Stimulated activated CD8-positive, alpha-beta memory T cell treated with anti-CD3 and anti-CD28 coated beads, Interleukin-7, amount 100 ng/mL, for 48 hours (primary cell): Measurements from ENCODE around the gene IGF2R.
"Not testable (repeated sequence)": the region's sequence is repeated elsewhere in the genome, so short reads cannot be mapped to it uniquely, and the experiment has no call there.

ENCODE experiments used
- DNase-seq, 2 donors: peaks; one replicate each; pipeline ENCODE4 v3.0.0-alpha.2; 2020; ENCODE audit warnings: low read depth in 1 of 2; ENCODE audit errors: extremely low read depth in 1 of 2

IGF2R gene

GRCh38 chr6:160132776-160133338 lies 164.0 kb downstream of the IGF2R start:
- DNase-seq, result no peak

DNA sequence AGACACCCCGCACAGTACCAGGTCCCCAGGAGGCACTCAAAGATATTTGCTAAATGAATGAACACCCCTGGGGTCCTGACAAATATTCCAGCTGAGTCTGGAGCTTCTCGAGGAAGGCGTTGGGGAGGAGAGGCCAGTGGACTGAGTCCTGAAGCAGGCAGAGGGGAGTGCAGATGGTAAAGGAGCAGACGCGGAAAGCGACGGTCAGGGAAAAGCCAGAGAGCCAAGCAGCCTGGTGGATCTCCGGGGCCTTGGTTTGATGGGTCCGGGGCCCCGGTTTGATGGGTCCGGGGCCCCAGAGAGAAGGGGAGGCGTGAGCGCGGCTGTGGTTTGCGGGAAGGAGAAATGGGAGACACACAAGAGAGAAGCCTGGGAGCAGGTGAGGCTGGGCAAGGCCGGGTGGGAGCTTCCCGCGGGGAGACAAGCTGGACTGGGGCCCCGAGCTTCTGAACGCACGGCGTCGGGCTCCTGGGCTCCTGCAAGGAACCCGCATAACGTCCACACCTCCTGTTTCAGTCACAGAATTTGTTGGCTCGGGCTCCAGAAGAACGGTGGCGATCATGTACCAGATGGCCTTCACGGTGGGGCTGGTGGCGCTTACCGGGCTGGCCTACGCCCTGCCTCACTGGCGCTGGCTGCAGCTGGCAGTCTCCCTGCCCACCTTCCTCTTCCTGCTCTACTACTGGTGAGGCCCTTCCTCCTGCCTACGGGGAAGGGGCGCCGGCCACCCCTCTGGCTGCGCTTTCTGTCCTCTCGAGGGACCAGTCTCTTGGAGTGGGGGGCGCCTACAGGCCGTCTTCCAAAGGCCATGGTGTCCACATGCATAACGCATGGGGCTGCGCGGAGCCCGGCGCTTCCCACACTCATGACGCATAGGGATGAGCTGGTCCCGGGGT lies 164.8 kb downstream of the IGF2R start:
- DNase-seq, result no peak

DNA sequence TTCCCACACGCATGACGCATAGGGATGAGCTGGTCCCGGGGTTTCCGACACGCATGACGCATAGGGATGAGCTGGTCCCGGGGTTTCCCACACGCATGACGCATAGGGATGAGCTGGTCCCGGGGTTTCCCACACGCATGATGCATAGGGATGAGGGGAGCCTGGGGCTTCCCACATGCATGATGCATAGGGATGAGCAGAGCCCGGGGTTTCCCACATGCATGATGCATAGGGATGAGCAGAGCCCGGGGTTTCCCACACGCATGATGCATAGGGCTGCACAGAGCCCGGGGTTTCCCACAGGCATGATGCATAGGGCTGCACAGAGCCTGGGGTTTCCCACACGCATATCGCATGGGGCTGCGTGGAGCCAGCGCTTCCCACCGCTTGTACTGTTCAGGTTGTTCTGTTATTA lies 165.5 kb downstream of the IGF2R start:
- DNase-seq, result peak in 1 of 2 donors; percentile 13

- no peak for DNase-seq
These were observed 166.1 kb downstream of the IGF2R start for GRCh38 chr6:160134779-160135547.

GRCh38 chr6:160135907-160136655 lies 167.2 kb downstream of the IGF2R start:
- no peak for DNase-seq

DNA sequence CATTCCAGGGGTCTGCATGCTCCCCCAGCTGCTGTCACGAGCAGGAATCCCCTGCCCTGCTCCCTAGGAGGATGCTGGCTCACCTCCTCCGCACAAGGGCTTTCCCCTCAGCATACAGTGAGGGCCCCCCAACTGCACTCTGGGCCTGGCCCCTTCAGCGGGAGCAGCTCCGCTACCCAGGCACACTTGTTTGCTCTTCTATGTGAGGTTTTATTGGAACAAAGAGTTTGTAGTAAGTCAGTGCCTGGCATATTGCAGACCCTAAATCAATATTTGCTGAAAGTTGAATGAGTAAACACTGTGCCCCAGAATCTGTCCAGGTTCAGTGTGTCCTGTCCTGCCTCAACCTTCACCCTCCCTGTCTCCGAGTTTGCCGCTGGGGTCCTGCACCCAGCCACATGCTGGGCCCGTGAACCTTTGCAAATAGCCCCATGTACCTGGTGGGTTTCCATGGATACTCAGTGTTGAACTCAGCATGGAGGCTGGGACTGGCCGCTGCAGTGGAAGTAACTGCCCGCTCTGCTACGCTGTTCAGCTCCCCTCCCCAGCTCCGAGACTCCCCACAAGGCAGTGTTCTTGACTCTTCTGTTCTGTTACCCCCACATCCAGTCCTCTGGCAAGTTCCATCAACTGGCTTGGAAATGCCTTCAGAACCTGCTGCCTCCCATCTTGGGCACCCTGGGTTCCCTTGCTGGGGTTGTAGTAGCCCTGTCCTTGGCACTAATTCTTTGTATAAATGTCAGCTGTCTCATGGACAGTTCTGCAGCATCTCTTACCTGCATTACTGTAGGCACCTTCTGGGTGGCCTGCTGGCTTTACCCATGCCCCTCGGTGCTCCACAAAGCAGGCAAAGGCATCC lies 168.5 kb downstream of the IGF2R start:
- no peak for DNase-seq

GRCh38 chr6:160137989-160138835 lies 169.3 kb downstream of the IGF2R start:
- peak; percentile 18 to 38 for DNase-seq

DNA sequence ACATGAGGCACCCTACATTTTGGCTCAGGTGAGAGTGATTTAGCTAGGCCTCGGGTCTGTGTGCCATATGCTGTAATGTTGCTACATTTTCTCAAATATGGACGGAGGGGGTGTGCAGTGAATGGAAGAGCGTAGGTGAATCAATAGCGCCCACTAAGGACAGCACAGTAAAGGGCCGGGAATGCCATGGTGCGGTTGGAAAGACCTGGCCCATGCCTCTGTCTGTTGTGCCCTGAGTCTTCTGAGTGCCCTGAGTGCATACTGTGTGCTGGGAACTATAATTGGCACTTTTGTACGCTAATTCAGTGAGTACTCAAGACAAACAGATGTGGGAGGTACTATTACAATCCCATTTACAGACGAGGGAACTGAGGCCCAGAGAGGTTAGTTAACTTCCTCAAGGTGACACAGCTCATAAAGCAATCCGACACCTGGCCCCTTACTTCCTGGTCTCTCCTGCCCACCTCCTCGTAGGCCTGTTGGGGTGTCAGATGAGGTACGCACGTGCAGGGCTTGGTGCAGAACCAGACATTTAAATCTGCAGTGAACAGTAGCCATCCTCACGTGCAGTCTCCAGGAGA lies 170.0 kb downstream of the IGF2R start:
- DNase-seq, result no peak

DNA sequence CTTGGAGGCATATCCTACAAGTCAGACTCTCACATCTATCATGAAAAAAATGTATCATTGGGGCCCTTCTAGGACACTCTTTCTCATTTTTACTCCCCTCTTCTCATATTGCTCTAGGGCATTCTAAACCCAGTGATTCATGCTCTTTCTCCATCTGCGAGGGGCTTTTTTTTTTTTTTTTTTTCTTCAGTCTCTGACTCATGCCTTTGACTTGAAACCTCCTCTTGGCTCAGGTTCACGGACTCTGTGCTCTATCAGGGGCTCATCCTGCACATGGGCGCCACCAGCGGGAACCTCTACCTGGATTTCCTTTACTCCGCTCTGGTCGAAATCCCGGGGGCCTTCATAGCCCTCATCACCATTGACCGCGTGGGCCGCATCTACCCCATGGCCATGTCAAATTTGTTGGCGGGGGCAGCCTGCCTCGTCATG lies 170.6 kb downstream of the IGF2R start:
- no peak for DNase-seq

GRCh38 chr6:160140493-160140892 lies 171.6 kb downstream of the IGF2R start:
- not testable (repeated sequence) for DNase-seq

- no peak for DNase-seq
These were observed 172.3 kb downstream of the IGF2R start for GRCh38 chr6:160141001-160141726.

GRCh38 chr6:160142115-160142715 lies 173.3 kb downstream of the IGF2R start:
- no peak for DNase-seq

- no peak for DNase-seq
These were observed 177.7 kb downstream of the IGF2R start for GRCh38 chr6:160146454-160147145.

DNA sequence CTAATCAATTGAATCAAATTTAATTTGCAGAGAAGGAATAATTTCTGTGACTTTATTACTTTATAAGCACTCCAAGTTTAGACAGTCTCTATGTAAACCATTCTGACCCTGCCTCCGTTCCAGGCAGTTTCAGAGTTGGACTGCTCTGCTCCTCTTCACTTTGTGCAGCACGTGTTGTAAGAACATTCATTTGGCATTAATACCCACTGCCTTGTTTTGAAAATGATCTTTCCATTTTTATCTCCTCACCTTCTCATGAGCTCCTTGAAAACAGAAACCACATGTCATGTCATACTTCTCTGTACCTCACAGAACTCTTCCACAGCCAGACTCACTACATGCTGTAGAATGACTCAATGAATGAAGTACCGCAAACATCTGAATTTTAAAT lies 178.3 kb downstream of the IGF2R start:
- DNase-seq, result no peak

DNA sequence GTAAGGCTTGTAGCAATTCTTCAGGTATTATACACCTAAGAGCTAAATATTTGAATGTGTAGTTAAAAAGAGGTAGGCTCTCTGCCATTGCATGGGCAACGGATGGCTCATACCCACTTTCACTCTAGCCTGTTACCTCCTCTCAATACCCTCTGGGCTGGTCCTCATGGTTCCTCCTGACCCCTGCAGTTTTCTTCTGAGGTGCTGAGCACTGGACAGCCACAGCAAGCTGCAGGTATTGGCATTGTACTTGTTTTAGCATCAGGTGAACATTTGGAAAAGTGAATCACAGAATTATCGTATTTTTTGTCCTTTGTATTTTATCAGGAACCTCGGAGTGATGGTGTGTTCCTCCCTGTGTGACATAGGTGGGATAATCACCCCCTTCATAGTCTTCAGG lies 185.6 kb downstream of the IGF2R start:
- no peak for DNase-seq

DNA sequence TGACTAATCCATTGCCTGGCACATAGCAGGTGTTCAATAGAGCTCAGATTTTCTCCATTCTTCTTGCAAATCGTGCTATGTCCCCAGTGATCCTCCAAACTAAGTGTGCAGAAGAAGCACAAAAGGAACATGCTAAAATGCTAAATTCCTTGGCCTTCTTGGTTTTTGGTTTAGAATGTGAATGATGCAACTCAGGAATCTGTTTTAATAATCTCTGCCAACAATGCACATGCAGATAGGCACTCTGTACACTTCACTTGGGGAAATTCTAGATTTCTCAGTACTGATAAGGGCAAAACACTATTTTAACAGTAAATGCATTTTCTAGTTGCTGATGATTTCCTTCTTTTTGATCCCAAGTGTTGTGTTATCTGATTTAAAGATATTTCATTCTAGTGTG lies 188.0 kb downstream of the IGF2R start:
- no peak for DNase-seq

DNA sequence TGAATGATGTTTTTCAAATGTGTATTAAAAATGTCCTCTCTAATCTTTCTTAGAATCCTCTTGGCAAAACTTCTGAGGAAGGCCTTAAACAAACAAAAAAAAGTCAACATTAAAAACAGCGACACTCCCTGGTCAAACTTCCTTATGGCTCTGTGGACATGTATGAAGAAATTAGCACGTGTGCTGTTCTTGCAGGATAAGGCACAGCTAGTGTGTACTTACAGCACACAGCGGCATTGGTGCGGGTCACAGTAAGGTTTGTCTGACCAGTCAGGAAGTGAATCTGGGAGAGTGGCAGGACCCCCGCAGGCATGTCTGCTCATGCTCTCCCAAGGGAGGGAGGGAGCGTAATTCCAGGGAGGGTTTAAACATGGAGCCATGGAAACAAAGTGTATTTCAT lies 191.6 kb downstream of the IGF2R start:
- DNase-seq, result no peak
